Fibroblast of lung (primary cell): ENCODE measurements around the gene OSBPL7. TPM values are rescaled to one million over a fixed set of nuclear protein-coding genes. Genes with fewer than 3 reads are reported as not detected.

ENCODE experiments used
- DNase-seq, 2 donors: peaks; one replicate each; pipeline versions ENCODE4 v3.0.0 to v3.0.0-alpha.2; 2010; ENCODE audit warnings: low read depth in 2 of 2
- H2AFZ ChIP-seq: 2 replicates; pipeline ENCODE4 v1.5.1; 2012; ENCODE audit warnings: low read length, control low read depth, inconsistent platforms
- H3K27ac ChIP-seq: 2 replicates; pipeline ENCODE4 v1.5.1; 2011; ENCODE audit warnings: low read length, control low read depth; ENCODE audit not compliant: insufficient read depth
- H3K27me3 ChIP-seq: 2 replicates; pipeline ENCODE4 v1.5.1; 2011; ENCODE audit warnings: mild to moderate bottlenecking, low read length; ENCODE audit not compliant: control insufficient read depth, insufficient read depth
- H3K36me3 ChIP-seq: 2 replicates; pipeline ENCODE4 v1.5.1; 2011; ENCODE audit warnings: low read length; ENCODE audit not compliant: control insufficient read depth, insufficient read depth
- H3K4me1 ChIP-seq: 2 replicates; pipeline ENCODE4 v1.5.1; 2011; ENCODE audit warnings: low read length; ENCODE audit not compliant: control insufficient read depth, insufficient read depth; ENCODE audit errors: extremely low read depth
- H3K4me2 ChIP-seq: 2 replicates; pipeline ENCODE4 v1.5.1; 2011; ENCODE audit warnings: low read length, control low read depth; ENCODE audit not compliant: insufficient read depth; ENCODE audit errors: extremely low read depth
- H3K4me3 ChIP-seq, 4 experiments: fragments of 200-600 bp in 1 of 4; sonication (generic) in 1 of 4; replicated peaks in 1 of 4; 2 replicates each; pipeline ENCODE4 v1.5.1; 2011 to 2016; ENCODE audit warnings: low read length in 4 of 4, low read depth in 3 of 4, mild to moderate bottlenecking in 3 of 4, control low read depth in 2 of 4, inconsistent platforms in 1 of 4, mixed read lengths in 1 of 4; ENCODE audit not compliant: insufficient read depth in 1 of 4; ENCODE audit errors: control extremely low read depth in 1 of 4
- H3K79me2 ChIP-seq: 2 replicates; pipeline ENCODE4 v1.5.1; 2012; ENCODE audit warnings: mild to moderate bottlenecking, low read length, inconsistent platforms; ENCODE audit not compliant: control insufficient read depth, insufficient read depth
- H3K9ac ChIP-seq: 2 replicates; pipeline ENCODE4 v1.5.1; 2011; ENCODE audit warnings: mild to moderate bottlenecking, low read length, control low read depth; ENCODE audit not compliant: insufficient read depth
- H3K9me3 ChIP-seq: 2 replicates; pipeline ENCODE4 v1.5.1; 2012; ENCODE audit warnings: low read depth, low read length; ENCODE audit not compliant: control insufficient read depth, insufficient read depth
- H4K20me1 ChIP-seq: 2 replicates; pipeline ENCODE4 v1.5.1; 2011; ENCODE audit warnings: low read length; ENCODE audit not compliant: control insufficient read depth, insufficient read depth; ENCODE audit errors: extremely low read depth
- CTCF ChIP-seq, 2 donors: IDR thresholded peaks in 1 of 2; conservative IDR thresholded peaks in 1 of 2; 1 replicate in 1 of 2; 2 replicates in 1 of 2; pipeline ENCODE4 v1.5.1; 2011 to 2012; ENCODE audit warnings: low read length in 2 of 2, control low read depth in 1 of 2, inconsistent platforms in 1 of 2, low read depth in 1 of 2, mild to moderate bottlenecking in 1 of 2
- EZH2 ChIP-seq: IDR thresholded peaks from 2 replicates; pipeline ENCODE4 v1.5.1; 2012; ENCODE audit warnings: low read length, control low read depth, mild to moderate bottlenecking; ENCODE audit errors: missing control alignments
- polyA plus RNA-seq, 2 donors: library from polyadenylated mRNA; depleted of rRNA in 1 of 2; stranded (reverse) in 1 of 2; unstranded in 1 of 2; fragments of >200 nt; gene quantifications; 2 replicates each; pipeline ENCODE4 v1.2.1, GENCODE V29; 2011 to 2012; ENCODE audit warnings: missing spikeins in 1 of 2
- total RNA-seq: library from RNA; depleted of rRNA; stranded (reverse); fragments of >200 nt; gene quantifications from 2 replicates; pipeline ENCODE4 v1.2.1, GENCODE V29; 2014

OSBPL7 gene
- total and polyA plus RNA-seq, 2 donors (not counting 1 experiment from before 2014, with no cell fraction given) = 2.1 to 7.1 TPM

GRCh38 chr17:47812146-47812920, 9.3 kb downstream of the OSBPL7 start:
- Histone ChIP-seq H3K36me3 (peaks cover 5% of the 10 kb centered on the region), H3K4me3 (no peak overlapping the region), H4K20me1 (no peaks in the 10 kb centered on the region), H3K9ac (no peak overlapping the region), H3K27me3 (peaks cover 2% of the 10 kb centered on the region), H3K4me1 (peaks cover 4% of the 10 kb centered on the region), H3K9me3 (no peaks in the 10 kb centered on the region), H3K4me2 (no peak overlapping the region), H3K79me2 (no peaks in the 10 kb centered on the region), H2AFZ (no peak overlapping the region), H3K27ac (no peak overlapping the region)
- no peak for DNase-seq
- no peak for TF ChIP-seq CTCF (conservative IDR thresholded peaks at IDR 0.05 in 1 of 2, IDR thresholded peaks at IDR 0.05 in 1 of 2; ENCODE audit: low read depth in 1 of 2, low read length in 2 of 2)
- TF ChIP-seq EZH2 = no peak

- DNase-seq = no peak
These were observed 9.9 kb downstream of the OSBPL7 start for GRCh38 chr17:47811709-47812108.

More at GRCh38 chr17:47811709-47812108, 9.9 kb downstream of the OSBPL7 start:
- Histone ChIP-seq H3K9ac (no peak overlapping the region), H4K20me1 (no peaks in the 10 kb centered on the region), H3K4me2 (no peak overlapping the region), H3K27me3 (peaks cover 2% of the 10 kb centered on the region), H3K9me3 (no peaks in the 10 kb centered on the region), H3K36me3 (peaks cover 5% of the 10 kb centered on the region), H3K4me3 (no peak overlapping the region), H3K4me1 (peaks cover 4% of the 10 kb centered on the region), H3K27ac (no peak overlapping the region), H3K79me2 (no peaks in the 10 kb centered on the region), H2AFZ (no peak overlapping the region)
- TF ChIP-seq CTCF (conservative IDR thresholded peaks at IDR 0.05 in 1 of 2, IDR thresholded peaks at IDR 0.05 in 1 of 2; ENCODE audit: low read depth in 1 of 2, low read length in 2 of 2) (no peak), EZH2 (no peak)
